ENCODE results near the gene EBF4.

EBF4 gene

DNA sequence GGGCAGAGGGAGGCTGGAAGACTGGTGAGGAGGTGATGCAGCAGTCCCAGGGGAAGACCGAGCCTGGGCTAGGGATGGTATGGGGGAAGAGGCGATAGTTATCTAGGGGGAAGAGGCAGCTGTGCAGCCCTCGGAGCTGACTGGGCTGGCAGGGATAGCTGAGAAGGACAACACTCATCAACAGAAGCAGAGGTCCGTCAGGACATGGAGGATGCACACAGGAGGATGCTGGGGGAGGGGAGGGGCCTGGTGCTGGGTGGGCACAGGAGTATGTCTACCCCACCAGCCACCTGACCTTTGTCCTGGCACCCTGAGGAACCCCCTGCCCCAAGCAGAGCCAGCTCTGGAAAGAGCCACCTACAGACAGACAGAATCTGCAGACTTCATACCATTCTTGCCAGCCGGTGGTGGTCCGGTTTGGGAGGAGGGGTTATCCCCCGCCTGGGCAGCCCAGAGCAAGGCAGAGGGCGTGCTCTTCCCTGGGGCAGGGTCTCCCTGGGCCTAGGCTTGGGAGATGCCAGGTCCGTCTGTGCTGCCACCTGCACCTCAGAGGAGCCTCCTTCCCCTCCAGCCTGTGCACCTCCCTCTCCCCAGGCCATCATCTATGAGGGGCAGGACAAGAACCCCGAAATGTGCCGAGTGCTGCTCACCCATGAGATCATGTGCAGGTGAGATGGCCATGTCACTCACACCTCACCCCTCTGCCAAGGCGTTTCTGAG is 14.9 kb downstream of the EBF4 start:
- no peaks in the 10 kb centered on the region; the same call in 1 of the 2 replicates for H3K27me3 ChIP-seq (replicated peaks; ENCODE audit: control insufficient read depth, insufficient read depth, low read length)

DNA sequence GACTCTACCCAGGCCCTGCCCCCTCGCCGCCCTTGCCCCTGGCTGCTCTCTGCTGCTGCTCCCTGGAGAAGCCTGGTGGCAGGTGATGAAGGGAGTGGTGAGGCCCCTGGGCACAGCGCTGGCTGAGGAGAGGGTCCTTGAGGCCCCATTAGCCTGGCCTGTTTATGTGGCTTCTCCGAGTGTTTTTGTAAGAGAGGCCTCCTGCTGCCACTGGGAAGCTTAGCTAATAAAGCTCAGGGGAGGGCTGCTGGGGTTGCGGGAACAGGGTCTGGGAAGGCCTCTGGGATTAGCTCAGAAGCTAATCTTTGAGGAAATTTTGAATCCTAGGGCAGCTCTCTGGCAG is 15.5 kb downstream of the EBF4 start:
- no peaks in the 10 kb centered on the region; the same call in 1 of the 2 replicates for H3K27me3 ChIP-seq (replicated peaks; ENCODE audit: control insufficient read depth, insufficient read depth, low read length)
- no peak for DNase-seq (ENCODE audit: extremely low read depth, insufficient read length)
- TF ChIP-seq, protein P1, sequence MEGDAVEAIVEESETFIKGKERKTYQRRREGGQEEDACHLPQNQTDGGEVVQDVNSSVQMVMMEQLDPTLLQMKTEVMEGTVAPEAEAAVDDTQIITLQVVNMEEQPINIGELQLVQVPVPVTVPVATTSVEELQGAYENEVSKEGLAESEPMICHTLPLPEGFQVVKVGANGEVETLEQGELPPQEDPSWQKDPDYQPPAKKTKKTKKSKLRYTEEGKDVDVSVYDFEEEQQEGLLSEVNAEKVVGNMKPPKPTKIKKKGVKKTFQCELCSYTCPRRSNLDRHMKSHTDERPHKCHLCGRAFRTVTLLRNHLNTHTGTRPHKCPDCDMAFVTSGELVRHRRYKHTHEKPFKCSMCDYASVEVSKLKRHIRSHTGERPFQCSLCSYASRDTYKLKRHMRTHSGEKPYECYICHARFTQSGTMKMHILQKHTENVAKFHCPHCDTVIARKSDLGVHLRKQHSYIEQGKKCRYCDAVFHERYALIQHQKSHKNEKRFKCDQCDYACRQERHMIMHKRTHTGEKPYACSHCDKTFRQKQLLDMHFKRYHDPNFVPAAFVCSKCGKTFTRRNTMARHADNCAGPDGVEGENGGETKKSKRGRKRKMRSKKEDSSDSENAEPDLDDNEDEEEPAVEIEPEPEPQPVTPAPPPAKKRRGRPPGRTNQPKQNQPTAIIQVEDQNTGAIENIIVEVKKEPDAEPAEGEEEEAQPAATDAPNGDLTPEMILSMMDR (IDR thresholded peaks at IDR 0.05; ENCODE audit: insufficient read depth, low read length, poor library complexity, severe bottlenecking), result no peak
- H3K4me3 ChIP-seq (replicated peaks; ENCODE audit: low read depth, low read length), result no peak overlapping the region
- no peaks in the 10 kb centered on the region for H3K36me3 ChIP-seq (ENCODE audit: control insufficient read depth, insufficient read depth, low read length)

More for the DNA sequence above, 14.9 kb downstream of the EBF4 start:
- no peak overlapping the region for H3K4me3 ChIP-seq (replicated peaks; ENCODE audit: low read depth, low read length)
- TF ChIP-seq, protein P1 (IDR thresholded peaks at IDR 0.05; ENCODE audit: insufficient read depth, low read length, poor library complexity, severe bottlenecking), result no peak
- no peak for DNase-seq (ENCODE audit: extremely low read depth, insufficient read length)
- no peaks in the 10 kb centered on the region for H3K36me3 ChIP-seq (ENCODE audit: control insufficient read depth, insufficient read depth, low read length)

DNA sequence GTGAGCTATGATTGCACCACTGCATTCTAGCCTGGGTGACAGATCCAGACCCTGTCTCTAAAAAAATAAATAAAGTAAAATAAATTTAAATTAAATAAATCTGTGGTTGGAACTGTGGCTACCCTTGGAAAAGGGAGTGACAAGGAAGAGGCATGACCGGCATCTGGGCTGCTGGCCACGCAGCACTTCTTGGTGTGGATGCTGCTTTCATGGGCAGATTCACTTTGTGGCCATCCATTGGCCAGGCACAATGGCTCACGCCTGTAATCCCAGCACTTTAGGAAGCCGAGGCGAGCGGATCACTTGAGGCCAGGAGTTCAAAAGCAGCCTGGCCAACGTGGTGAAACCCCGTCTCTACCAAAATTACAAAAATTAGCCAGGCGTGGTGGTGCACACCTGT is 16.1 kb downstream of the EBF4 start:
- H3K27me3 ChIP-seq (replicated peaks; ENCODE audit: control insufficient read depth, insufficient read depth, low read length), result no peaks in the 10 kb centered on the region; the same call in 1 of the 2 replicates
- no peak overlapping the region for H3K4me3 ChIP-seq (replicated peaks; ENCODE audit: low read depth, low read length)
- H3K36me3 ChIP-seq (ENCODE audit: control insufficient read depth, insufficient read depth, low read length), result no peaks in the 10 kb centered on the region
- no peak for DNase-seq (ENCODE audit: extremely low read depth, insufficient read length)
- TF ChIP-seq, protein P1 (IDR thresholded peaks at IDR 0.05; ENCODE audit: insufficient read depth, low read length, poor library complexity, severe bottlenecking), result no peak

DNA sequence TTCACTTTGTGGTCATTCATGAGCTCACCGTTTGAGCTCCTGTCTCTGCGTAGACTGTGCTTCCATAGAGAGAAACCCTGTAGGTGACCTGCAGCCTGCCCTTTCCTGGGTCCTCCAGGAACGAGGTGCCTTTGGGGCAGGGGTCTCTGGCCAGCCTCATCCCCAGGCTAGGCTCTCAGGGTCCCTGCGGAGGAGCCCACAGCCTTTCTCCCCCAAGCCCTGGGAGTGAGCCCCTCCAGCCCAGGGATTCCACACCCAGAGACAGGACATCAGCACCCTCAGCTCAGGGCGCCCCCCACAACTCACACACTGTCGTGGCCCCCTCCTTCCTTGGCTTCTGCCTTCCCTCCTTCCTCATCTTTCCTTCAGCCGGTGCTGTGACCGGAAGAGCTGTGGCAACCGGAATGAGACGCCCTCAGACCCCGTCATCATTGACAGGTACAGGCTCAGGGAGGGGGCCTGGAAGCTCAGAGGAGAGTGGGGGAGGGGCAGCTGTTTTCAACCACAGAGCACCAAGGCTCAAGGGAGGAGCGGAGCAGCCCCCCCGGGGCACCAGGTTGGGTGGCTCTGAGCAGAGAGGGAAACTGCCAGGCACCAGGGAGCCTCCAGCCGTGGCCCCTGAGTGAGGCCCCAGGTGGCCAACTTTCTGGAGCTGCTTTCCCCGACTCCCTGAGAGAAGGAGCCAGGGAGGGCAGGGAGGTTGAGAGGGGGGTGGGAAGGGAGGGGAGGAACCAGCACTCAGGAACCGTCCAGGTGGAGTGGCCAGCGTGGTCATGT is 16.8 kb downstream of the EBF4 start:
- DNase-seq (ENCODE audit: extremely low read depth, insufficient read length), result no peak
- TF ChIP-seq, protein P1 (IDR thresholded peaks at IDR 0.05; ENCODE audit: insufficient read depth, low read length, poor library complexity, severe bottlenecking), result no peak

DNA sequence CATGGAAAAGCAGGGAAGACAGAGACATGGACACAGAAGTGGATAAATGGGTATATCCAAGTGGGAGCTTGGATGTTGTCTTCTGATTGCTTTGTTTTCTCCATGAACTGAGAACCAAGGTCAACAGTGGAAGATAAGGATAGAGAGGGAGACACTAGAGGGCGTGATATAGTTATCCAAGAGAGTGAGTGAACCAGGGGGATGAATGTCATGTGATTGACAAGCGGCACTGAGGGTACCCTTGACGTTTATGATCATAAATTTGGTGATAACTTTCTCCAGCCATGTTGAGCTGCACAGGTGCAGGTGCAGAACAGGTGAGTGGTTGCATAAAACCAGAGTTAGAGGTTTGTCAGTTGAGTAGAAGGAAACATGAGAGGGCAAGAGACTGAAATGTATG is 20.7 kb downstream of the EBF4 start:
- H3K27me3 ChIP-seq (replicated peaks; ENCODE audit: control insufficient read depth, insufficient read depth, low read length), result no peaks in the 10 kb centered on the region
- no peaks in the 10 kb centered on the region for H3K36me3 ChIP-seq (ENCODE audit: control insufficient read depth, insufficient read depth, low read length)
- no peak overlapping the region for H3K4me3 ChIP-seq (replicated peaks; ENCODE audit: low read depth, low read length)
- TF ChIP-seq, protein P1 (IDR thresholded peaks at IDR 0.05; ENCODE audit: insufficient read depth, low read length, poor library complexity, severe bottlenecking), result peak; percentile 48
- DNase-seq (ENCODE audit: extremely low read depth, insufficient read length), result no peak

More for the DNA sequence above, 16.8 kb downstream of the EBF4 start:
- Histone ChIP-seq H3K36me3 (ENCODE audit: control insufficient read depth, insufficient read depth, low read length) (no peaks in the 10 kb centered on the region), H3K27me3 (replicated peaks; ENCODE audit: control insufficient read depth, insufficient read depth, low read length) (no peaks in the 10 kb centered on the region; the same call in 1 of the 2 replicates), H3K4me3 (replicated peaks; ENCODE audit: low read depth, low read length) (no peak overlapping the region)
